HG03039 (cell line): ENCODE measurements around the gene POLG.
"Not testable (repeated sequence)": the region's sequence is repeated elsewhere in the genome, so short reads cannot be mapped to it uniquely, and the experiment has no call there.

Source experiments
- ATAC-seq: cut with Tn5 transposase; IDR thresholded peaks from one replicate; pipeline ENCODE4 v1.9.1; 2021; ENCODE audit warnings: mild to moderate bottlenecking, moderate library complexity; ENCODE audit not compliant: unreplicated experiment

POLG gene

GRCh38 chr15:89293012-89293411 is 41.6 kb downstream of the POLG start:
- ATAC-seq = no peak

GRCh38 chr15:89291934-89292438 is 42.6 kb downstream of the POLG start:
- ATAC-seq = no peak

- ATAC-seq = no peak
Observed at GRCh38 chr15:89283201-89283600, 51.4 kb downstream of the POLG start.

- ATAC-seq = no peak
Observed at GRCh38 chr15:89282631-89283030, 52.0 kb downstream of the POLG start.

GRCh38 chr15:89278307-89278706 is 56.3 kb downstream of the POLG start:
- no peak for ATAC-seq

GRCh38 chr15:89277281-89277680 is 57.3 kb downstream of the POLG start:
- not testable (repeated sequence) for ATAC-seq
